GM19023 (cell line): ENCODE data around the gene SHTN1.
A peak's percentile ranks its signal among the peaks of the same experiment; 100 is the strongest.

Experiments used
- ATAC-seq: cut with Tn5 transposase; IDR thresholded peaks from one replicate; pipeline ENCODE4 v1.9.1; 2021; ENCODE audit warnings: mild to moderate bottlenecking, moderate library complexity; ENCODE audit not compliant: unreplicated experiment

Gene SHTN1, protein sequence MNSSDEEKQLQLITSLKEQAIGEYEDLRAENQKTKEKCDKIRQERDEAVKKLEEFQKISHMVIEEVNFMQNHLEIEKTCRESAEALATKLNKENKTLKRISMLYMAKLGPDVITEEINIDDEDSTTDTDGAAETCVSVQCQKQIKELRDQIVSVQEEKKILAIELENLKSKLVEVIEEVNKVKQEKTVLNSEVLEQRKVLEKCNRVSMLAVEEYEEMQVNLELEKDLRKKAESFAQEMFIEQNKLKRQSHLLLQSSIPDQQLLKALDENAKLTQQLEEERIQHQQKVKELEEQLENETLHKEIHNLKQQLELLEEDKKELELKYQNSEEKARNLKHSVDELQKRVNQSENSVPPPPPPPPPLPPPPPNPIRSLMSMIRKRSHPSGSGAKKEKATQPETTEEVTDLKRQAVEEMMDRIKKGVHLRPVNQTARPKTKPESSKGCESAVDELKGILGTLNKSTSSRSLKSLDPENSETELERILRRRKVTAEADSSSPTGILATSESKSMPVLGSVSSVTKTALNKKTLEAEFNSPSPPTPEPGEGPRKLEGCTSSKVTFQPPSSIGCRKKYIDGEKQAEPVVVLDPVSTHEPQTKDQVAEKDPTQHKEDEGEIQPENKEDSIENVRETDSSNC

GRCh38 chr10:117005026-117005526 is at the start of gene SHTN1:
SHTN1 (minus strand) TSS chr10:117005187; CDS start chr10:117005079, 108 bp downstream.
- peak; percentile 52 for ATAC-seq

DNA sequence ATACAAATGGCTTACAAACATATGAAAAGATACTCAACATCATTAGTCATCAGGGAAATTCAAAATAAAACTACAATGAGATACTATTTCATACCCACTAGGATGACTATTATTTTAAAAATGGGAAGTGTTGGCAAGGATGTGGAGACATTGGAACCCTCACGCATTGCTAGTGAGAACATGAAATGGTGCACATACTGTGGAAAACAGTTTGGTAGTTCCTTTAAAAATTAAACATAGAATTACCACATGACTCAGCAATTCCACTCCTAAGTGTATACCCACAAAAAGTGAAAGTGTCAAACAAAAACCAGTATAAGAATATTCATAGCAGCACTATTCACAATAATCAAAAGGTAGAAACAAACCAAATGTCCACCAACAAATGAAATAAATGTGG is 48.5 kb upstream of the SHTN1 start:
- no peak for ATAC-seq

GRCh38 chr10:117047947-117048346 is 43.0 kb upstream of the SHTN1 start:
- no peak for ATAC-seq

DNA sequence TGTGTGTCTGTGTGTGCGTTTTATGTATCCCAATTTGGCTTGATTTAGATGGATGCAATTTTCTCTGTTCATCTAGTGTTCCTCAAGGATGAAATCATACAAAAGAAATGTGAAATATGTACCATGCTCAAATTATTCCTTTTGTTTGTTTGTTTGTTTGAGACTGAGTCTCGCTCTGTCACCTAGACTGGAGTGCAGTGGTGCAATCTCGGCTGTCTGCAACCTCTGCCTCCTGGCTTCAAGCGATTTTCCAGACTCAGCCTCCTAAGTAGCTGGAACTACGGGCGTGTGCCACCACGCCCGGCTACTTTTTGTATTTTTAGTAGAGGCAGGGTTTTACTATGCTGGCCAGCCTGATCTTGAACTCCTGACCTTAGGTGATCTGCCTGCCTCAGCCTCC is 11.3 kb upstream of the SHTN1 start:
- ATAC-seq: no peak

DNA sequence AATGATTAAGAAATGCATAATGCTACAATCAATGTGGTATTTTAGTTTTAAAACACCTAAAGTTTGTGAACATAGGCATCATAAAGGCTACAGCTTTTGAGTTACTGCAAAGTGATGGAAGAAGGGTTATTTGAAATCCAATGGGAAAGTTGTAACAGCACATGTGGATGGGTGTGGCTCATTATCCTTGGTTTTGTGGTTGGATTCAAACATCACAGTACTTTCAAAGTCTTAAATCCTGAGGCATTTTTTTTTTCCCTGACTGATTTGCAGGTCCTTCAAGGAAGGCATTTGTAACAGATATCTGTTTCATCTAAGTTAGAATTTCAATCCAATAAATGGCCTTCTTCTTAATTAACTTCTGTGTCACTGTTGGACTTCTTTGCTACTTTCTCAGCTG is 9.8 kb upstream of the SHTN1 start:
- ATAC-seq: no peak

GRCh38 chr10:117007080-117007479 is 2.1 kb upstream of the SHTN1 start:
- no peak for ATAC-seq

GRCh38 chr10:117005527-117006055 is 604 bp upstream of the SHTN1 start:
- no peak for ATAC-seq

GRCh38 chr10:117004227-117005025 is 561 bp downstream of the SHTN1 start:
- ATAC-seq: peak; percentile 68

DNA sequence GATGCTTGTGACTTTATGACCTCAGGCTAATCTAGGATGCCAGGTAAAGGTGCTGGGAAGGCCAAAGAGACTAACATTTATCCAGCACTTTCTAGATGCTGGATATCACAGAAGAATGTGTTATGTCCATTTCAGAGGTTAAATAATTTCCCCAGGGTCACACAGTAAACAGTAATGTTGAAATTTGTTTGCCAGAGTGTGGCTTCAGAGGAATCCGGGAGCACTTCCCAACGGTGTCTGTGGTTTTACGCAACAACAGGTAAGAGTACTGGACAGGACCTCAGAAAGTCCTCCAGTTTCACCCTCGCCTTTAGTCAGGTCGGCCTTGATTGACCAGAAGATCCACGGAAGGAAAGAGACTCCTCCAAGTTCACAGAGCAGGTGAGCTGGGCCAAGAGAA is 1.7 kb downstream of the SHTN1 start:
- ATAC-seq: no peak

DNA sequence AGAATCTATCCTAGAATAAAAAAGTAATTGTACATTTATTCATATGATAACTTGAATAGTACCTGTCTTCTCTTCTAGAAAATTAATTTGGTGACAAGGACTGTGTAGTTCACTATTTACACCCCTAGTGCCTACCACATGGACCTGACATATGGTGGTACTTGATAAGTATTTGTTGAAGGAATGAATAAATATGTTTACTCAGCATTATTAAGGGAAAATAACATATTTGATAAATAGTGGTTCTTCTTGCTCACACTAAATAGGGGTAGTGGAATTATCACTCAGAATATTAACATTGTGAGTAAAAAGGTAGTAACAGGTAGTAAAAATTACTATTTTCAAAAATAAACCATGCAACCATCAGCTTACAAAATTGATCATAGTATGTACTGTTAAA is 2.8 kb downstream of the SHTN1 start:
- no peak for ATAC-seq

DNA sequence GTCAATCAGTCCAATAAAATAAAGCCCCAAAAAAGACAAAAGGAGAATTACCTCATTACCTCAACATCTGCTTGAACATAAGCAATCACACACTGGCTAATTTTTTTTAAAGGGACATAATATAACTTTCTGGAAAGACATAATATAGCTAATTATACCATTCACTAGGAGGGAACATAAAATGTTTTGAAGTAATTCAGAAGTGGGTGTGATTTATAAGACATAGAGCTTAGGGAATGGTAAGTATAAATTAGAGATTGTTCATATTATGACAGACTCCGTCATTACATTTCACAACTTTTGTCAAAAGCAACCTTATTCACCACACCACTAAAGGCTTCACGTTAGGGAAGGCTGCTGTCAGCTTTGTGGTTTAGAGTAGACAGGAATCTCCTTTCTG is 3.8 kb downstream of the SHTN1 start:
- ATAC-seq: no peak

DNA sequence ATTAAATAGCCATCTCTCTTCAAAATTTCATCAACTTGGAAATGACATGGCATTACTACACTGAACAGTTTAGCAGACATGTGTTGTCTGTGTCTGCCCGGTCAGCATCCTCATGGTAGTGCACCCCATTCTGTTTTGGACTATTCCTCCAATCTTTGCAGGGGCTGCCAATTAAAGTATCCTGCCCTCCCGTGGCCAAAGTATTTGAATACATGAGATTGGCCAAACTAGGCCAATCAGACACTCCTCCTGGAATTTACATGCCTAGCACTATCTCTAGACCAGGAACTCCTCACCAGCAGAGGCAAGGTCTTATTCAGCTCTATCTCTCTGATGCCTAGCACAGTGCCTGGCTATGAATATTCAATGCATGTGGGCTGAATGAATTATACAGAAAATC is 4.4 kb downstream of the SHTN1 start:
- ATAC-seq: no peak

GRCh38 chr10:116998172-116998571 is 6.8 kb downstream of the SHTN1 start:
- ATAC-seq: no peak

- no peak for ATAC-seq
Measured at GRCh38 chr10:116997015-116997414, 8.0 kb downstream of the SHTN1 start.

DNA sequence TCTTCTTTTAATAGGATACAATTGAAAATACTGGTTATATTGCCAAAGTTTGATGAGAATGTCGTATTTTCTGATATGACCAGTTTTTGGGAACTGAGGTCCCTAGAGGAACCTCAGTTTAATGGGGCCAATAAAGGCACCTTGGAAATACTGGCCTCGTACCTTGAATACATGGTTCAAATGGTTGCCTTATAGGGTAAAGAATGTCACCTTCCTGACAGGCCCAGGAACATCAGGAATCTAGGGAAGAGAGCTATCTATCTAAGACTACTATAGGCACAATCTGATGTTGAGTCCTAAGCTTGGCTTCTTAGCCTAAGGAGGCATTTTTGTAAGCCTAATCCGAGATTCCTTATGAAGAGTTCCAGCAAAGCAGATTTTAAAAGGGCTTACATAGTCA is 9.3 kb downstream of the SHTN1 start:
- no peak for ATAC-seq

DNA sequence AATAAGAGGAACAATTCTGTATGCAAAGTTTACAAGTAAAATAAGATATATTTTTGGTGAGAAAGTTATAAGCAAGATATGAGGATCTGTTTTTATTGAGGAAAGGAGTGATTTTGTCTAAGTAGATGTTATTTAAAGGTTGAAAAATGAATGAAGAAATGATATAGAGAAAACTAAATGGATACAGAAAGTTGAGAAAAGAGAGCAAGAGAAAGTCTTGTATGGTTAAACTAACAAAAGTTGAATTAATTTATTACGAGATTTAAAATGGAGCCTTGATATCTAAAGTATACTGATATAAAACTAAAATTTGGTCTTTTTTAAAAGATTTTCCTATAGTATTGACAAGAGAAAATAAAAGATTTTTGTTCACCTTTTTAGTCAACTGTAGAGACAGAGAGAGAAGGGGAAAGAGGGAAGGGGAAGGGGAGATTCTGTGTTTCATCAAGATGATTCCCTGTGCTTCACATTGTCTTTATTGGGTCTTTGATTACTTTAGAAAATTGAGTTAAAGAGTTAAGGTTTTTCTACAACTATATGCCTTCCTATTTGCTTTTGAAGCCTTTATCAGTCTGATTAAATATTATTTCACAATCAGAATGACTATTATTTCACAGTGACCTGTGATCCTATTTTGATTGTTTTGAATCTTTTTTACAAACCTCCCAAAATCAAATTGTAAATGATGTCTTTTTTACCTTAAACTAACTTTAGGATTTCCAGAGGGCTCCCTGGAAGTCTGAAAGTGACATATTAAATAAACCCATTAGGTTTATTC is 10.7 kb downstream of the SHTN1 start:
- ATAC-seq: no peak

GRCh38 chr10:116993610-116994009 is 11.4 kb downstream of the SHTN1 start:
- ATAC-seq: no peak

DNA sequence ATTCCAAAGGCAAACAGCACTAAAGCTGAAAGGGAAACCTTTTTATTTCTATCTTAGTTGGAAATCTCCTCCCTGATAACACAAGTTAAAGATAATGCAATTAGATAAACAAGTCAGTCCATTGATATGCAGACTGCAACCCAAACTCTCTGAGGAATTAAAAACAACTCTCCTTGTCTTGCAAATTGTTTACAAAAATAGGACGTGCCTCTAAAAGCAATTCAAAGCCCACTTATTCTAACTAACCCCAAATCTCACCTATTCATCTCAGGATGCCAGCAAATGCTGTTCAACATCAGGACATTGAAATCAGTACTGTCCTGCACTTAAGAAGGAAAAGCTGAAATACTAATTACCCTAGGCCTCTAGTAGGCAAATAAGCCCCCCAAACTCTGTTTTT is 12.8 kb downstream of the SHTN1 start:
- no peak for ATAC-seq

DNA sequence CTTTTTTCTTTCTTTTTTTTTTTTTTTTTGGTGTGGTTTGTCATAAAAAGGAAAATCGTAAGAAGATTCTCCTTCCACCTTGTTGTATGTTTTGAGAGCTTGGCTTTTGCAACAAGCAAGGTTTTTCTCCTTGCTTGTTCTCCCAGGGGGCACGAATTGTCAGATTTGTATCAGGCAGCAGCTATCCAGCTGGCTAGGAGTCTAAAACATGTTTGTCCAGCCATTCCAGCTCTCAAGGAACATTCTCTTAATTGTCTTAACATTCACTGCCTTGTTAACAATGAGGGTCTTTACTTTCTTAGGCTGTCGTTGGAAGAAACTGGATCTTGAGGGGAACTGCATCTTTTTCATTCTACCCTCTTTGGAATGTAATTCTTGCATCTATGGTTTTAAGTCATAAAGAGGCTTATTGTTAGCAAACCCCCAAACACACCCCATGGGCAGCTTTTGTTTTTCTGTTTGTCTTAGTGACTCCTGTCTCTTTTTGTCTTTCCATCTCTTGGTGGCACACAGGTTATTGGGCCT is 14.6 kb downstream of the SHTN1 start:
- ATAC-seq: no peak

DNA sequence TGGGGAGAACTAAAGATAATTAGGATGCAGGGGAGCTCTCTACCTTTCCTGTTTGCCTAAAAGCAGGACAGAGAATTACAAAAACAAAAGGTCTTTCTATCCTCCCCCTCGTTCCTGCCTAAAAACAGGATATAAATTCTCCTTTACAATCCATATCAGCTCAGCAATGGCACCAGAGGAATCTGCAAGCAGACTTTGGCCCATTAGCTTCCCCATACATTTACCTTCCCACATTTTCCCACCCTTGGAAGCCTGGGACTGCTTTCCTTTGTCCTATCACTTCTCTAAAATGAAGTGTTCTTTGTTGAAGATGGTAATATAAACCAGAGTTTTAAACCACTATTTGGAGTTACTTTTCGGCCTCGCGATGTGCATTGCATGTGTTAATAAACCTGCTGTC is 15.5 kb downstream of the SHTN1 start:
- ATAC-seq: no peak
